Neural progenitor cell (in vitro differentiated cells): ENCODE data around the gene EFHC2.

Source experiments
- EZH2phosphoT487 ChIP-seq: fragments of 200-600 bp; sonication (generic); IDR thresholded peaks from 2 replicates; pipeline ENCODE4 v1.6.1; 2017; ENCODE audit warnings: antibody characterized with exemption
- TF ChIP-seq, protein P1 (sequence below): fragments of 200-600 bp; sonication (generic); IDR thresholded peaks from 2 replicates; pipeline ENCODE4 v1.5.1; 2017; ENCODE audit warnings: antibody characterized with exemption, mild to moderate bottlenecking

DNA sequence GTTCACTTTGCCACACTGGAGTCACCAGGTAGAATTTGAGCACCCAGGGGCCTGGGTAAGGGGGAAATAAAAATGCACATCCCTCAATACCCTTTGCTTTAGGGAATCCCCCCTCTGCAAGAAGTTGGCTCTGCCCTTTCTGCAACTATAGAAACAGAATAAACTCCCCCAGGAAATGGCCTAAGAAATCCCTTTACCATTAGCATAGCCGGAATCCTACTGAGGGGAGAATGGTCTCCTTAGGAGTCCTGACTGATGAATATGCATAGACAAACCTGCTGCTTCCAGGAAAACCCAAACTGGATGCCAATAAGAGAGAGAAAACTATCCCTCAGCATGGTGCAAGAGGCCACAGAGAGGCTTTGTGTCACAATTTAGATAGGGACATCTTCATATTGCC, 11.0 kb downstream of the EFHC2 start:
- TF ChIP-seq, protein P1, sequence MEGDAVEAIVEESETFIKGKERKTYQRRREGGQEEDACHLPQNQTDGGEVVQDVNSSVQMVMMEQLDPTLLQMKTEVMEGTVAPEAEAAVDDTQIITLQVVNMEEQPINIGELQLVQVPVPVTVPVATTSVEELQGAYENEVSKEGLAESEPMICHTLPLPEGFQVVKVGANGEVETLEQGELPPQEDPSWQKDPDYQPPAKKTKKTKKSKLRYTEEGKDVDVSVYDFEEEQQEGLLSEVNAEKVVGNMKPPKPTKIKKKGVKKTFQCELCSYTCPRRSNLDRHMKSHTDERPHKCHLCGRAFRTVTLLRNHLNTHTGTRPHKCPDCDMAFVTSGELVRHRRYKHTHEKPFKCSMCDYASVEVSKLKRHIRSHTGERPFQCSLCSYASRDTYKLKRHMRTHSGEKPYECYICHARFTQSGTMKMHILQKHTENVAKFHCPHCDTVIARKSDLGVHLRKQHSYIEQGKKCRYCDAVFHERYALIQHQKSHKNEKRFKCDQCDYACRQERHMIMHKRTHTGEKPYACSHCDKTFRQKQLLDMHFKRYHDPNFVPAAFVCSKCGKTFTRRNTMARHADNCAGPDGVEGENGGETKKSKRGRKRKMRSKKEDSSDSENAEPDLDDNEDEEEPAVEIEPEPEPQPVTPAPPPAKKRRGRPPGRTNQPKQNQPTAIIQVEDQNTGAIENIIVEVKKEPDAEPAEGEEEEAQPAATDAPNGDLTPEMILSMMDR = no peak
- no peak for TF ChIP-seq EZH2phosphoT487
